ENCODE data around the gene PTPRG. TPM values are rescaled to one million over a fixed set of nuclear protein-coding genes. Genes with fewer than 3 reads are reported as not detected.
A peak's percentile ranks its signal among the peaks of the same experiment; 100 is the strongest.

PTPRG gene
- total and polyA plus RNA-seq, 2 of the 13 experiments (the other 11 are each of a cell fraction or from before 2014, with no cell fraction given): 8.0 to 25.3 TPM

GRCh38 chr3:62332835-62333244 lies 771.5 kb downstream of the PTPRG start:
- Histone ChIP-seq H3K27me3 (ENCODE audit: control insufficient read depth in 1 of 2, insufficient read depth in 2 of 2, low read length in 2 of 2) (no peaks in the 10 kb centered on the region), H3K27ac (ENCODE audit: extremely low read length, insufficient read depth, low read length) (no peak overlapping the region), H3K4me3 (replicated peaks in 1 of 3; ENCODE audit: insufficient read depth in 1 of 3, low read depth in 2 of 3, low read length in 3 of 3) (no peak overlapping the region), H3K36me3 (replicated peaks in 1 of 2; ENCODE audit: control insufficient read depth in 1 of 2, insufficient read depth in 2 of 2, low read length in 2 of 2) (no peaks in the 10 kb centered on the region), H3K9me3 (ENCODE audit: low read length) (no peaks in the 10 kb centered on the region), H3K4me2 (ENCODE audit: low read depth, low read length) (no peak overlapping the region), H3K4me1 (ENCODE audit: insufficient read depth, low read length) (no peaks in the 10 kb centered on the region), H3K79me2 (ENCODE audit: insufficient read depth, low read length) (no peaks in the 10 kb centered on the region), H4K20me1 (ENCODE audit: insufficient read depth, low read length) (no peaks in the 10 kb centered on the region), H2AFZ (ENCODE audit: low read length) (no peak overlapping the region), H3K9ac (ENCODE audit: insufficient read depth, low read depth, low read length) (no peak overlapping the region)
- TF ChIP-seq, protein P1, sequence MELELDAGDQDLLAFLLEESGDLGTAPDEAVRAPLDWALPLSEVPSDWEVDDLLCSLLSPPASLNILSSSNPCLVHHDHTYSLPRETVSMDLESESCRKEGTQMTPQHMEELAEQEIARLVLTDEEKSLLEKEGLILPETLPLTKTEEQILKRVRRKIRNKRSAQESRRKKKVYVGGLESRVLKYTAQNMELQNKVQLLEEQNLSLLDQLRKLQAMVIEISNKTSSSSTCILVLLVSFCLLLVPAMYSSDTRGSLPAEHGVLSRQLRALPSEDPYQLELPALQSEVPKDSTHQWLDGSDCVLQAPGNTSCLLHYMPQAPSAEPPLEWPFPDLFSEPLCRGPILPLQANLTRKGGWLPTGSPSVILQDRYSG (CRISPR knock-in tag; IDR thresholded peaks at IDR 0.05): no peak
- TF ChIP-seq ARID3A (IDR thresholded peaks at IDR 0.05; ENCODE audit: low read depth, low read length) (peak; percentile 51; the same call in 1 of the 2 replicates), SMC3 (IDR thresholded peaks at IDR 0.05; ENCODE audit: low read length) (0 out of 2 replicates have a peak, but pooled peaks have one; percentile 17)
- TF ChIP-seq, protein P2, sequence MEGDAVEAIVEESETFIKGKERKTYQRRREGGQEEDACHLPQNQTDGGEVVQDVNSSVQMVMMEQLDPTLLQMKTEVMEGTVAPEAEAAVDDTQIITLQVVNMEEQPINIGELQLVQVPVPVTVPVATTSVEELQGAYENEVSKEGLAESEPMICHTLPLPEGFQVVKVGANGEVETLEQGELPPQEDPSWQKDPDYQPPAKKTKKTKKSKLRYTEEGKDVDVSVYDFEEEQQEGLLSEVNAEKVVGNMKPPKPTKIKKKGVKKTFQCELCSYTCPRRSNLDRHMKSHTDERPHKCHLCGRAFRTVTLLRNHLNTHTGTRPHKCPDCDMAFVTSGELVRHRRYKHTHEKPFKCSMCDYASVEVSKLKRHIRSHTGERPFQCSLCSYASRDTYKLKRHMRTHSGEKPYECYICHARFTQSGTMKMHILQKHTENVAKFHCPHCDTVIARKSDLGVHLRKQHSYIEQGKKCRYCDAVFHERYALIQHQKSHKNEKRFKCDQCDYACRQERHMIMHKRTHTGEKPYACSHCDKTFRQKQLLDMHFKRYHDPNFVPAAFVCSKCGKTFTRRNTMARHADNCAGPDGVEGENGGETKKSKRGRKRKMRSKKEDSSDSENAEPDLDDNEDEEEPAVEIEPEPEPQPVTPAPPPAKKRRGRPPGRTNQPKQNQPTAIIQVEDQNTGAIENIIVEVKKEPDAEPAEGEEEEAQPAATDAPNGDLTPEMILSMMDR (CRISPR knock-in tag; IDR thresholded peaks at IDR 0.05): peak; percentile 22; the same call in 1 of the 2 replicates
- POLR2A ChIA-PET: no interaction called here
- CTCF ChIA-PET (ENCODE audit: low intra/inter-chr PET ratio, low total read pairs): interaction anchor here (1.6 kb wide), 1 partner anchor 226 kb away, joined by 18 read pairs; no protein-coding TSS in a partner anchor
- in situ Hi-C loops (cut with HindIII; ENCODE audit: extremely low pct_ligation_motif_present, low pct_unique_long_range_greater_than_20kb) (loop anchor here (5.0 kb wide), 1 partner anchor 224 kb away; no protein-coding TSS in a partner anchor), intact Hi-C loops (cut with micrococcal nuclease; ENCODE audit: unreplicated experiment) (loop anchor here (1.0 kb wide), 1 partner anchor 225 kb away; no protein-coding TSS in a partner anchor)
- ATAC-seq (no peak), FAIRE-seq (no peak), DNase-seq (ENCODE audit: low spot score) (no peak)
- WGBS (ENCODE audit: low lambda C conversion rate): 28% methylated on average over 2 of the region's 2 CpGs
- no TSS peak for BruUV-seq (replicated peaks)

All from HepG2 (cell line).